ENCODE results near the gene NPIPA3.
A peak's percentile ranks its signal among the peaks of the same experiment; 100 is the strongest.
"Not testable (repeated sequence)": the region's sequence is repeated elsewhere in the genome, so short reads cannot be mapped to it uniquely, and the experiment has no call there.

The NPIPA3 gene

GRCh38 chr16:14703156-14704011 is at the start of gene NPIPA3:
TSS of gene NPIPA3 (plus strand) at chr16:14703411. CDS start at chr16:14708944, 5,533 bp downstream.
- not testable (repeated sequence) for DNase-seq

GRCh38 chr16:14658063-14658462 is 45.1 kb upstream of the NPIPA3 start:
- no peak for DNase-seq

- DNase-seq = no peak
Measured at GRCh38 chr16:14667347-14668266, 35.6 kb upstream of the NPIPA3 start.

GRCh38 chr16:14668556-14669223 is 34.5 kb upstream of the NPIPA3 start:
- DNase-seq = no peak

GRCh38 chr16:14669776-14670175 is 33.4 kb upstream of the NPIPA3 start:
- peak; percentile 85 for DNase-seq

GRCh38 chr16:14672403-14672971 is 30.7 kb upstream of the NPIPA3 start:
- no peak for DNase-seq

- no peak for DNase-seq
Measured at GRCh38 chr16:14676633-14677032, 26.6 kb upstream of the NPIPA3 start.

- no peak for DNase-seq
Measured at GRCh38 chr16:14677627-14678026, 25.6 kb upstream of the NPIPA3 start.

- no peak for DNase-seq
Measured at GRCh38 chr16:14678748-14679497, 24.3 kb upstream of the NPIPA3 start.

- not testable (repeated sequence) for DNase-seq
Measured at GRCh38 chr16:14680396-14680795, 22.8 kb upstream of the NPIPA3 start.

GRCh38 chr16:14681115-14681514 is 22.1 kb upstream of the NPIPA3 start:
- no peak for DNase-seq

- no peak for DNase-seq
Measured at GRCh38 chr16:14682121-14682520, 21.1 kb upstream of the NPIPA3 start.

- DNase-seq = not testable (repeated sequence)
Measured at GRCh38 chr16:14685870-14686793, 17.1 kb upstream of the NPIPA3 start.

GRCh38 chr16:14694129-14694528 is 9.1 kb upstream of the NPIPA3 start, which contains the start of gene PLA2G10:
TSS of gene PLA2G10 (minus strand) at chr16:14694308. CDS start at chr16:14694229, 79 bp downstream.
- DNase-seq = not testable (repeated sequence)

GRCh38 chr16:14701859-14702258 is 1.4 kb upstream of the NPIPA3 start:
- DNase-seq = not testable (repeated sequence)

- DNase-seq = not testable (repeated sequence)
Measured at GRCh38 chr16:14702672-14703071, 539 bp upstream of the NPIPA3 start.

- DNase-seq = not testable (repeated sequence)
Measured at GRCh38 chr16:14733233-14733632, 30.0 kb downstream of the NPIPA3 start.

- not testable (repeated sequence) for DNase-seq
Measured at GRCh38 chr16:14740832-14741385, 37.7 kb downstream of the NPIPA3 start.

GRCh38 chr16:14741794-14742193 is 38.6 kb downstream of the NPIPA3 start:
- not testable (repeated sequence) for DNase-seq

Measured in COR-L47 (cell line).